ENCODE results near the gene INPP5K. TPM values are rescaled to one million over a fixed set of nuclear protein-coding genes. Genes with fewer than 3 reads are reported as not detected.
"Not testable (repeated sequence)": the region's sequence is repeated elsewhere in the genome, so short reads cannot be mapped to it uniquely, and the experiment has no call there.

The INPP5K gene
- polyA plus RNA-seq, 1 donor: 18.3 TPM

DNA sequence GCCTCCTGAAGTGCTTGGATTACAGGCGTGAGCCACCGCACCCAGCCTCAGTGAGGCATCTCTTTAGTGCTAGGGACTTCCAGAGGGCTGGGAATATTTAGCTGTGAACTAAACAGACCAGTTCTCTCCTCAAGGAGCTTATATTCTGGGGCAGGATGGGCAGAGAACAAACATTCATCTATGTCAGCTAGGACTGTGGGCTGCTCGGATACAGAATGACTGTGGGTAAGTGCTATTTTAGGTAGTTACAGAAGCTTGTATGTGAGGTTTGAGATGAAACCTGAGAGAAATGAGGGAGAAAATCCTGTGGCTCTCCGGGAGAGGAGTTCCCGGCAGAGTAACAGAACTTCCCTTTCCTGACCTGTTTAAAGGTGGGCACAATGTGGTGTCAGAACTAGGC is 6.2 kb upstream of the INPP5K start:
- H3K4me3 ChIP-seq (ENCODE audit: low read length): no peak overlapping the region
- no peak for DNase-seq
- no peaks in the 10 kb centered on the region for H3K27me3 ChIP-seq (ENCODE audit: control insufficient read depth, insufficient read depth, low read length)
- peaks cover under 1% of the 10 kb centered on the region for H3K4me1 ChIP-seq (ENCODE audit: control insufficient read depth, insufficient read depth, low read length)
- no CpG with 5 or more reads among the region's 5 CpGs for WGBS (ENCODE audit: insufficient coverage, low lambda C conversion rate)
- H3K27ac ChIP-seq (ENCODE audit: low read length): no peak overlapping the region
- H3K36me3 ChIP-seq (ENCODE audit: control insufficient read depth, insufficient read depth, low read length): peaks cover 64% of the 10 kb centered on the region
- no peaks in the 10 kb centered on the region for H3K9me3 ChIP-seq (ENCODE audit: control insufficient read depth, low read depth, low read length)

DNA sequence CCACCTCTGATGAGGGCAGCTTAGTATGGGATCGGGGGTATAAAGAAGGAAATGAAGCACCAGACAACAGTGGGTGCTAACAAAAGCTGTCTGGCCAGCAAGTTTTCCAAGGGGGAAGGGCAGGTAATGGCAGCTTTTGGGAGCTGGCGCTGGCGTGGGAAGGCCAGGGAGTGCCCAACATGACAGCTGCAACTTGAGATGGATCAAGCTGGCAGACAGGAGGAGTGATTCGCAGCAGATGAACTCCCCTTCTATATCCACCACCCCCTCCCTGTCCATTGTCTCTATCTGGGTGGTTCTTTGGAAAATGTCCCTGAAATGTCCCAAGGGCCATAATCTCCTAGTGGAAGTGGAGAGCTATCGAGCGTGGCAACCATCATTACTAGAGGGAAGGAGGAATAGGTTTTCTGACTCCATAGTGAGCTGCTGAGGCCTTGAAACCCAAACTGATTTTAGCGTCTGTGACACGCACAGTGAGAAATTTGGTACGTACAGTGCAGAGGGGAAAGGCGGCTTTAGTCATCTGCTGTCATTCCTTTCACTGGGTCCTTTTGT is 4.8 kb upstream of the INPP5K start:
- Histone ChIP-seq H3K9me3 (ENCODE audit: control insufficient read depth, low read depth, low read length) (no peaks in the 10 kb centered on the region), H3K4me3 (ENCODE audit: low read length) (no peak overlapping the region), H3K27ac (ENCODE audit: low read length) (no peak overlapping the region), H3K4me1 (ENCODE audit: control insufficient read depth, insufficient read depth, low read length) (peaks cover 4% of the 10 kb centered on the region), H3K27me3 (ENCODE audit: control insufficient read depth, insufficient read depth, low read length) (no peaks in the 10 kb centered on the region), H3K36me3 (ENCODE audit: control insufficient read depth, insufficient read depth, low read length) (peaks cover 54% of the 10 kb centered on the region)
- WGBS (ENCODE audit: insufficient coverage, low lambda C conversion rate): 80% methylated on average over 1 of the region's 10 CpGs
- DNase-seq: no peak

DNA sequence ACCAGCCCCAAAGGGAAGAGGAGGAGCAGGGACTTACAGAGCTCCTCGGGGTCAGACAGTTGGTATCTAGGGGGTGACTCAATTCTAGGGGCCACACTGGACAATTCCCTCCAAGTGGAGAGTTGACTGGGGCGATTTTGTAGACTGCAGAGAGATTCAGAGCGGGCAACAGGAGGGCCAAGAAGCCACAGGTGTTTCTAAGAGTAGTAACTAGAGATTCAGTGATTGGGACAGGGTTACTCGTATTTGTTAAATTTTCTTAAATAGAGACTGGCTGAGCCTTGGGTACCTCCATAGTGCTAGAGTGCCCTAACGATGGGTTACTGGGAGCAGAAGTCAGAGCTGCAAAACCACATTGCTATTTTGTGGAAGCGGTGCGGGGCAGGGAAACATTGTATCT is 3.3 kb upstream of the INPP5K start:
- no peak overlapping the region for H3K27ac ChIP-seq (ENCODE audit: low read length)
- H3K36me3 ChIP-seq (ENCODE audit: control insufficient read depth, insufficient read depth, low read length): peaks cover 42% of the 10 kb centered on the region
- peaks cover 9% of the 10 kb centered on the region for H3K4me1 ChIP-seq (ENCODE audit: control insufficient read depth, insufficient read depth, low read length)
- no peak overlapping the region for H3K4me3 ChIP-seq (ENCODE audit: low read length)
- no peaks in the 10 kb centered on the region for H3K9me3 ChIP-seq (ENCODE audit: control insufficient read depth, low read depth, low read length)
- H3K27me3 ChIP-seq (ENCODE audit: control insufficient read depth, insufficient read depth, low read length): no peaks in the 10 kb centered on the region
- no peak for DNase-seq
- no CpG with 5 or more reads among the region's 7 CpGs for WGBS (ENCODE audit: insufficient coverage, low lambda C conversion rate)

- no peaks in the 10 kb centered on the region for H3K27me3 ChIP-seq (ENCODE audit: control insufficient read depth, insufficient read depth, low read length)
- no CpG with 5 or more reads among the region's 2 CpGs for WGBS (ENCODE audit: insufficient coverage, low lambda C conversion rate)
- no peak for DNase-seq
- no peak overlapping the region for H3K27ac ChIP-seq (ENCODE audit: low read length)
- no peaks in the 10 kb centered on the region for H3K9me3 ChIP-seq (ENCODE audit: control insufficient read depth, low read depth, low read length)
- peaks cover 41% of the 10 kb centered on the region for H3K36me3 ChIP-seq (ENCODE audit: control insufficient read depth, insufficient read depth, low read length)
- H3K4me1 ChIP-seq (ENCODE audit: control insufficient read depth, insufficient read depth, low read length): peaks cover 9% of the 10 kb centered on the region
- no peak overlapping the region for H3K4me3 ChIP-seq (ENCODE audit: low read length)
These were observed 2.0 kb upstream of the INPP5K start for GRCh38 chr17:1518410-1518809.

DNA sequence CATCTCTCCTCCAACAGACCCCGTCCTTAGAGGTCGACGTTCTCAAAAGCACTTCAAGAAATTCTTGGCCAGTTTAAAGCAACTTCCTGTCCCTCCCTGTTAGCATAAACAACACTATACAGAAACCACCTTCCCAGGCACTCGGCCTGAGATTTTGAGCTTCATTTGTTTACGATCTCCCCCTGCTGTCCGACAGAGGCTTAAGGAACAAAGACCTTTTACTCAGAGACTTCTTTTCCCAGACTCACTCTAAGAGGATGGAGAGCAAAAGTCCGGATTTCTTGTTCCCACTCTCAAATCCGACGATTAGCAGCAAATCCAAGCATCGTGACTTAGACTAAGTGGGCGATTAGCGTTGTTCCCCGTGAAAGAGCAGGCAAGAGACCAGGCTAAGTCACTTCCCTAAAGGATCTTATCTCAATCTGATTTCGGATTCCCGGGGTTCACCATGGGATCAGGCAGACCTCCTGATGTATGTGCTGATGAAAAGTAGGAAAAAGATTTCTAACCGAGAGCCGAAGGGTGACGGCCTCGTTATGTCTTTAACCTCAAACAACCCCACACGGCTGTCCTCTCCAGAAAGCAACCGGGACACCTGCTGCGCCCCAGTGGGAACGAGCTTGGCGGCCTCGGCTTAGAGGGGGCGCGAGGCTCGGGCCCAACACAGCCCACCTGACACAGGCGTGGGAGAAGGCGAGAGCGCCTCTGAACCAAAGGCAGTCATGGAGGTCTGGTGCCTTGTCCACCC is 598 bp downstream of the INPP5K start:
- Histone ChIP-seq H3K36me3 (ENCODE audit: control insufficient read depth, insufficient read depth, low read length) (peaks cover 44% of the 10 kb centered on the region), H3K4me3 (ENCODE audit: low read length) (peak overlapping the region; percentile 94), H3K9me3 (ENCODE audit: control insufficient read depth, low read depth, low read length) (no peaks in the 10 kb centered on the region), H3K27ac (ENCODE audit: low read length) (peak overlapping the region; percentile 77), H3K4me1 (ENCODE audit: control insufficient read depth, insufficient read depth, low read length) (peaks cover 9% of the 10 kb centered on the region), H3K27me3 (ENCODE audit: control insufficient read depth, insufficient read depth, low read length) (no peaks in the 10 kb centered on the region)
- peak; percentile 75 to 84 for DNase-seq
- 0% methylated on average over 2 of the region's 31 CpGs for whole genome bisulfite sequencing (ENCODE audit: insufficient coverage, low lambda C conversion rate)

DNA sequence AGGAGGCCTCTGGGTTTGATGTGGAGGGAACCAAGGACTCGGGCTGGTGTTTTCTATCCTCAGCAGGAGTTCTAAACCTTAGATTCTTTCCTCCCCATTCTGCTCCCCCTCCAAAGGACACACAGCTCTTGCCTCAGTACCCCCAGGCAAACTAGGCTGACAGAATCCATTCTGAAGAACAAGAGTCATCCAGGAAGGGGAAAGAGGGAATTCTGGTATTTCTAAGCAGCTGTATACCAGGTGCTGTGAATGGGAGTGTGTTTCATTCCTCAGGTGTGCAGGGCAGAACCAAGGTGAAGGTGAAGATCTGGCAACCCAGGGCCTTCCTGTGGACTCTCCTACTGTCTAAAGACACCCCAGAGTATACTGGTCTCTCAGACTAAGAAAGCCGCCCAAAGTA is 4.1 kb downstream of the INPP5K start:
- Histone ChIP-seq H3K27me3 (ENCODE audit: control insufficient read depth, insufficient read depth, low read length) (no peaks in the 10 kb centered on the region), H3K27ac (ENCODE audit: low read length) (no peak overlapping the region), H3K36me3 (ENCODE audit: control insufficient read depth, insufficient read depth, low read length) (peaks cover 26% of the 10 kb centered on the region), H3K4me3 (ENCODE audit: low read length) (no peak overlapping the region), H3K9me3 (ENCODE audit: control insufficient read depth, low read depth, low read length) (no peaks in the 10 kb centered on the region), H3K4me1 (ENCODE audit: control insufficient read depth, insufficient read depth, low read length) (peaks cover 18% of the 10 kb centered on the region)
- WGBS (ENCODE audit: insufficient coverage, low lambda C conversion rate): no CpG with 5 or more reads among the region's 2 CpGs
- DNase-seq: no peak

DNA sequence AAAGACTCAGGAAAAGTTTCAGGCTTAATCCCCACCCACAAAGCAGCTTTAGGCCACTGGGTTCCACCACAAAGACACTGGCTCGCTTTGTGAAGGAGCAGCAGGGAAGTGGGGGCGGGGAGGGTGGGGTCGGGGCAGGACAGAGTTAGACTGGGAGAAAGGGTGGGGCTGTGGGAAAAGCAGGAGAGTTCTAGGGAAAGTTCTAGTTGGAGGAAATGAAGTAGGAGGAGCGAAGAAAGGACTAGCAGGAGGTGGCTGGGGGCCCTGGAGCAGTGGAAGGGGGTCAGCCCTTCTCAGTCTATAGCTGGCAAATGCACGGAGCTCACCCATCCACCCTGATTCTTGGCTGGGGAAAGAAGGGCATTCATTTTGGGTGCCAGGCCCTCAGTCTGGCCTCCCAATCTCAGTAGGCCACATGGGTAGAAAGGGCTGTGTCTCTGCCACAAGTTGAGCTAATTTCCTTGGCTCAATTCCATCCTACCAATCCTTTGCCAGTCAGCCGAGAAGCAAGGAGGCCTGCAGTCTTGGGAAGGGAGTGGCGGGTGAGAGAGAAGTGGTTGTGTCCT is 4.6 kb downstream of the INPP5K start:
- no peak overlapping the region for H3K27ac ChIP-seq (ENCODE audit: low read length)
- H3K4me1 ChIP-seq (ENCODE audit: control insufficient read depth, insufficient read depth, low read length): peaks cover 18% of the 10 kb centered on the region
- peaks cover 30% of the 10 kb centered on the region for H3K36me3 ChIP-seq (ENCODE audit: control insufficient read depth, insufficient read depth, low read length)
- no peaks in the 10 kb centered on the region for H3K9me3 ChIP-seq (ENCODE audit: control insufficient read depth, low read depth, low read length)
- WGBS (ENCODE audit: insufficient coverage, low lambda C conversion rate): no CpG with 5 or more reads among the region's 7 CpGs
- H3K27me3 ChIP-seq (ENCODE audit: control insufficient read depth, insufficient read depth, low read length): no peaks in the 10 kb centered on the region
- H3K4me3 ChIP-seq (ENCODE audit: low read length): no peak overlapping the region
- DNase-seq: no peak

DNA sequence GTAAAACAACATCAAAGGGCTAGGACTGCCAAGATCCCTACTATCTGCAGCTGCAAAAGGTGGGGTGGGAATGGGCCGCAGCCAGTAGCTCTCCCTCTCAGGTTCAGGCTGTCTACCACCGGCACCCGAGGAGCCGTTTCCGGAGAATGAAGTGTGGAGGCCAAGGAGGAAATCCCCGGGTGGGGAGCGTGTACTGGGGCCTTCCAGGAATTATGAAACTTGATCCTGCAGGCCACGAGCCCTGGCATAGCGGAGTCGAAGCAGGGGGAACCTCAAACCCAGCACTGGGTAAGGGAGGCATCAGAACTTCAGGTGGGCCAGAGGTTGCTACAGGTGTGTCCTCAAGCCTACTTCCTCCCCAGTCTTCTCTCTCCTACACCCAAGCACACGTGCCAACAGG is 5.1 kb downstream of the INPP5K start:
- H3K36me3 ChIP-seq (ENCODE audit: control insufficient read depth, insufficient read depth, low read length): peaks cover 35% of the 10 kb centered on the region
- DNase-seq: no peak
- no peak overlapping the region for H3K4me3 ChIP-seq (ENCODE audit: low read length)
- no CpG with 5 or more reads among the region's 11 CpGs for WGBS (ENCODE audit: insufficient coverage, low lambda C conversion rate)
- H3K27ac ChIP-seq (ENCODE audit: low read length): no peak overlapping the region
- no peaks in the 10 kb centered on the region for H3K27me3 ChIP-seq (ENCODE audit: control insufficient read depth, insufficient read depth, low read length)
- peaks cover 18% of the 10 kb centered on the region for H3K4me1 ChIP-seq (ENCODE audit: control insufficient read depth, insufficient read depth, low read length)
- no peaks in the 10 kb centered on the region for H3K9me3 ChIP-seq (ENCODE audit: control insufficient read depth, low read depth, low read length)

DNA sequence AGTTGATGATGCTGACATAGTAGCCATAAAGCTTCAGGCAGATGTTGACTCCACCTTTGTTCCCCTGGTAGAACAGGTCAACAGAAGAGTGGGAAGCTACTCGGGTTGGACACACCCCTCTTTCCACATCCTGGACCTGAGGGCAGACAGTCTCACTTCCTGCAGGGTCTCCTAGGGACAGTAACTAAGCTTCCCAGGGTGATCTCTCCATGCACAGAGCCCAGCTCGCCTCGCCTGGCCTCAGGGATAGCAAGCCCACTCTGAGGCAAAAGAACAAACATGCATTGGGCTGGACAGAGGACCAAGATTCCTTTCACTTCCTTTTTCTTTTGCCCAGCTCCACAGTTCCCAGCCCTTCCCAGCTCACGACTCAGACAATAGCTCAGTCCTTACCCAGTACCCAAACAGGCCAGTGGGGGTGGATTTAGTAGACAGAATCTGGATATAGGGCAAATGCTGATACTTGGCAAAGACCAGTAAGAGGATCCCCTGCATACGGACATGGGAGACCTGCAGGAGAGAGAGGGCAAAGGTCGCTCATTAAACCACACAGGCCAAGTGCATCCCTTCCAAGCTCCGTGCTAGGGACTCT is 7.0 kb downstream of the INPP5K start:
- H3K27ac ChIP-seq (ENCODE audit: low read length): peak overlapping the region; percentile 54
- DNase-seq: peak; percentile 89 to 91
- H3K4me1 ChIP-seq (ENCODE audit: control insufficient read depth, insufficient read depth, low read length): peaks cover 12% of the 10 kb centered on the region
- H3K36me3 ChIP-seq (ENCODE audit: control insufficient read depth, insufficient read depth, low read length): peaks cover 35% of the 10 kb centered on the region
- H3K27me3 ChIP-seq (ENCODE audit: control insufficient read depth, insufficient read depth, low read length): no peaks in the 10 kb centered on the region
- 80% methylated on average over 2 of the region's 7 CpGs for WGBS (ENCODE audit: insufficient coverage, low lambda C conversion rate)
- H3K9me3 ChIP-seq (ENCODE audit: control insufficient read depth, low read depth, low read length): no peaks in the 10 kb centered on the region
- H3K4me3 ChIP-seq (ENCODE audit: low read length): no peak overlapping the region

GRCh38 chr17:1508709-1509108 is 7.7 kb downstream of the INPP5K start:
- Histone ChIP-seq H3K36me3 (ENCODE audit: control insufficient read depth, insufficient read depth, low read length) (peaks cover 35% of the 10 kb centered on the region), H3K27ac (ENCODE audit: low read length) (peak overlapping the region; percentile 19), H3K4me1 (ENCODE audit: control insufficient read depth, insufficient read depth, low read length) (peaks cover 12% of the 10 kb centered on the region)
- not testable (repeated sequence) for H3K27me3 ChIP-seq (ENCODE audit: control insufficient read depth, insufficient read depth, low read length); H3K9me3 ChIP-seq (ENCODE audit: control insufficient read depth, low read depth, low read length); H3K4me3 ChIP-seq (ENCODE audit: low read length); DNase-seq
- no CpG with 5 or more reads among the region's 25 CpGs for WGBS (ENCODE audit: insufficient coverage, low lambda C conversion rate)

Data from large intestine (tissue), 3 donors.